ENCODE data around the gene FAM78B. TPM values are rescaled to one million over a fixed set of nuclear protein-coding genes. Genes with fewer than 3 reads are reported as not detected.

The FAM78B gene
- total and polyA plus RNA-seq, 2 experiments from 2014 or later = 0.77 TPM; not detected in 1

DNA sequence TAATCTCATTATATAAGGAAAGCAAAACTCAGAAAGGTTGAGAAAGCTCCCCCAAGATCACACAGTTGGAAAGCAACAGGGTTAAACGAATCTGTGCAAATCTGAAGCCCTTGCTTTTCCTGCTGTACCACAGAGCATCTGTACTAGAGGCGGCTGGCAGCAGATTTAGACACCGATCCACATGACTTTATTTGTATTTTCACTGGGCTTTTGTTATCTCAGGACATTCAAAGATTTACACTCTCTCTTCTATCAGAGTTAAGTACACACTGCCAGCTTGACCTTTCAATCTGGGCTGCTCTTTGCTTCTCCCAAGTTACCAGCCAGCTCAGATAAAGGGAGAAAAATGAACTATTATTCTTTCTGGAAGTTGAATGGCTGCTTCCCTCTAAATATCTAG, 146.6 kb downstream of the FAM78B start:
- Histone ChIP-seq H3K9me2 (replicated peaks; ENCODE audit: insufficient read depth) (no peaks in the 10 kb centered on the region), H3K4me1 (ENCODE audit: insufficient read depth) (no peaks in the 10 kb centered on the region), H3K4me3 (no peak overlapping the region), H3K79me2 (no peaks in the 10 kb centered on the region), H3K9me3 (ENCODE audit: low read depth) (no peaks in the 10 kb centered on the region), H2AFZ (no peak overlapping the region), H3K27me3 (peaks cover 15% of the 10 kb centered on the region), H3K4me2 (no peak overlapping the region), H3K27ac (no peak overlapping the region), H4K20me1 (ENCODE audit: insufficient read depth, poor library complexity, severe bottlenecking) (no peaks in the 10 kb centered on the region), H3K36me3 (replicated peaks; ENCODE audit: insufficient read depth, low read depth) (no peaks in the 10 kb centered on the region)
- DNase-seq (ENCODE audit: low spot score) = no peak
- TF ChIP-seq EZH2phosphoT487 (IDR thresholded peaks at IDR 0.05; ENCODE audit: low read depth, severe bottlenecking, unreplicated experiment) (no peak), EZH2 (IDR thresholded peaks at IDR 0.05; ENCODE audit: borderline replicate concordance) (no peak)
- TF ChIP-seq, protein P1, sequence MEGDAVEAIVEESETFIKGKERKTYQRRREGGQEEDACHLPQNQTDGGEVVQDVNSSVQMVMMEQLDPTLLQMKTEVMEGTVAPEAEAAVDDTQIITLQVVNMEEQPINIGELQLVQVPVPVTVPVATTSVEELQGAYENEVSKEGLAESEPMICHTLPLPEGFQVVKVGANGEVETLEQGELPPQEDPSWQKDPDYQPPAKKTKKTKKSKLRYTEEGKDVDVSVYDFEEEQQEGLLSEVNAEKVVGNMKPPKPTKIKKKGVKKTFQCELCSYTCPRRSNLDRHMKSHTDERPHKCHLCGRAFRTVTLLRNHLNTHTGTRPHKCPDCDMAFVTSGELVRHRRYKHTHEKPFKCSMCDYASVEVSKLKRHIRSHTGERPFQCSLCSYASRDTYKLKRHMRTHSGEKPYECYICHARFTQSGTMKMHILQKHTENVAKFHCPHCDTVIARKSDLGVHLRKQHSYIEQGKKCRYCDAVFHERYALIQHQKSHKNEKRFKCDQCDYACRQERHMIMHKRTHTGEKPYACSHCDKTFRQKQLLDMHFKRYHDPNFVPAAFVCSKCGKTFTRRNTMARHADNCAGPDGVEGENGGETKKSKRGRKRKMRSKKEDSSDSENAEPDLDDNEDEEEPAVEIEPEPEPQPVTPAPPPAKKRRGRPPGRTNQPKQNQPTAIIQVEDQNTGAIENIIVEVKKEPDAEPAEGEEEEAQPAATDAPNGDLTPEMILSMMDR (IDR thresholded peaks at IDR 0.05; ENCODE audit: poor library complexity) = no peak
- 25% methylated on average over 3 of the region's 3 CpGs for WGBS (ENCODE audit: low lambda C conversion rate, missing lambda C conversion rate)

MicroRNAs within 50 kb of the gene (microRNA counts, 767-probe panel; counts per million panel counts)
- not detected for microRNA hsa-miR-921

Small RNA genes within 50 kb of the gene (microRNA-seq; reads per million reads assigned to microRNA genes)
- gene MIR921 = not detected

Small RNA genes within 50 kb of the gene (small RNA-seq; reads per million reads assigned to genes)
- gene MIR921 (not detected), gene RNA5SP64 (not detected)
